Gastrocnemius medialis (tissue), 4 donors: ENCODE data around the gene PKHD1.

Experiments
- CTCF ChIP-seq, 5 experiments: fragments of 450-650 bp in 3 of 5; fragments of 200-600 bp in 2 of 5; sonication (generic) in 2 of 5; IDR thresholded peaks in 4 of 5; conservative IDR thresholded peaks in 1 of 5; 1 replicate in 4 of 5; 2 replicates in 1 of 5; pipeline ENCODE4 v1.5.1; 2016 to 2019; ENCODE audit warnings: antibody characterized with exemption in 5 of 5, mild to moderate bottlenecking in 3 of 5, moderate library complexity in 3 of 5
- POLR2A ChIP-seq, 2 donors: fragments of 450-650 bp; IDR thresholded peaks; one replicate each; pipeline ENCODE4 v1.6.1; 2017; ENCODE audit warnings: antibody characterized with exemption in 2 of 2, mild to moderate bottlenecking in 2 of 2, moderate library complexity in 2 of 2

GRCh38 chr6:51678905-51679620 lies 408.4 kb downstream of the PKHD1 start:
- TF ChIP-seq CTCF (IDR thresholded peaks at IDR 0.05 in 4 of 5, conservative IDR thresholded peaks at IDR 0.05 in 1 of 5) (no peak), POLR2A (IDR thresholded peaks at IDR 0.05) (no peak)
